ENCODE data around the gene ATP10B.

ATP10B gene

DNA sequence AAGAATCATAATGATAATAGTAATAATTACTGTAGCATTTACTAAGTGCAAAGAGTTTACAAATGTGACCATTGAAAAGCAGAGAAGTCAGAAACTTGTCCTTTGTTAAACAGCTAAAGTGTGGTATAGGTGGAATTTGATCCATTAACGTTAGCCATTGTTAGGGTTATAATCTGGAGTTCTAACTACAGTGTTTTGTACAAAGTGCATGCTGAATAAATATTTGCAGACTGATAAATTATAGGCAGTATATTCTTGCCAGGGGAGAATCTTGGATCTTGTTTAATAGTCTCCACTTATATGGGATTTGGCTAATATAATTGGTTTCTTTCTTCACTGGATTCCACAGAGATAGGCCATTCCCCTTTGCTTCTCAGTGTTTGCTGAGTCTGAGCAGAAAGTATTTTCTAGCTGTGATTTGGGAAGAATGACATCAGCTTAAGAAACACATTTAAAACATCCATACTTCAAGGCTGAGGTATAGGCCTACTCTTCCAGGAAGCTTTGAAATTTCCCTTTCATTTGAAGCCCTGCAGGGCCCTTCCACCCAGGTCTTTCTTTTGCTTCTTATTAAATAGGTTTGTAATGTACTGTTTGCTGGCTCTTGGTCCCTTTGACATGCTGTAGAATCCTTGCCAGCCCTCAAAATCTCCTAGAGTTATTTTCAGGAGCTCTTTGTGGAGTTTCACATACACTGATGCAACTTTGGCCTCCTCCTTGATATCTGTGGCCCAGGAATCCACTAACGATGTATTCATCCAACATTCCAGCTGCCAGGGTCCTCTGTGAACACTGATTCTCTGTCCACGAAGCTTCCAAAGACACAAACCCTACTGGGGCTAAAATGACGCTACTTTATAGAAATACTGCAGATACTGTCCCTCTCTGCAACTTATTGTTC is 51.4 kb downstream of the ATP10B start:
- Histone ChIP-seq H3K9me3 (ENCODE audit: insufficient read depth, low read length) (no peaks in the 10 kb centered on the region), H3K27ac (ENCODE audit: low read depth, low read length) (no peak overlapping the region), H3K79me2 (ENCODE audit: insufficient read depth, low read length) (no peaks in the 10 kb centered on the region), H3K4me2 (ENCODE audit: low read depth, low read length, poor library complexity, severe bottlenecking) (no peak overlapping the region), H3F3A (ENCODE audit: insufficient read depth) (no peaks in the 10 kb centered on the region), H3K9me2 (replicated peaks; ENCODE audit: insufficient read depth, low read length) (no peaks in the 10 kb centered on the region), H3K4me3 (ENCODE audit: insufficient read depth, low read length, poor library complexity, severe bottlenecking) (no peak overlapping the region), H2AFZ (ENCODE audit: low read depth, low read length, severe bottlenecking) (no peak overlapping the region), H4K20me1 (ENCODE audit: low read depth, low read length) (no peaks in the 10 kb centered on the region), H3K36me3 (ENCODE audit: low read length) (no peaks in the 10 kb centered on the region), H3K9ac (ENCODE audit: low read length) (no peak overlapping the region), H3K27me3 (ENCODE audit: low read length) (no peaks in the 10 kb centered on the region)
- TF ChIP-seq, protein P1, sequence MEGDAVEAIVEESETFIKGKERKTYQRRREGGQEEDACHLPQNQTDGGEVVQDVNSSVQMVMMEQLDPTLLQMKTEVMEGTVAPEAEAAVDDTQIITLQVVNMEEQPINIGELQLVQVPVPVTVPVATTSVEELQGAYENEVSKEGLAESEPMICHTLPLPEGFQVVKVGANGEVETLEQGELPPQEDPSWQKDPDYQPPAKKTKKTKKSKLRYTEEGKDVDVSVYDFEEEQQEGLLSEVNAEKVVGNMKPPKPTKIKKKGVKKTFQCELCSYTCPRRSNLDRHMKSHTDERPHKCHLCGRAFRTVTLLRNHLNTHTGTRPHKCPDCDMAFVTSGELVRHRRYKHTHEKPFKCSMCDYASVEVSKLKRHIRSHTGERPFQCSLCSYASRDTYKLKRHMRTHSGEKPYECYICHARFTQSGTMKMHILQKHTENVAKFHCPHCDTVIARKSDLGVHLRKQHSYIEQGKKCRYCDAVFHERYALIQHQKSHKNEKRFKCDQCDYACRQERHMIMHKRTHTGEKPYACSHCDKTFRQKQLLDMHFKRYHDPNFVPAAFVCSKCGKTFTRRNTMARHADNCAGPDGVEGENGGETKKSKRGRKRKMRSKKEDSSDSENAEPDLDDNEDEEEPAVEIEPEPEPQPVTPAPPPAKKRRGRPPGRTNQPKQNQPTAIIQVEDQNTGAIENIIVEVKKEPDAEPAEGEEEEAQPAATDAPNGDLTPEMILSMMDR (IDR thresholded peaks at IDR 0.05; ENCODE audit: insufficient read depth, low read length, poor library complexity, severe bottlenecking), result no peak
- no peak for TF ChIP-seq EZH2phosphoT487 (conservative IDR thresholded peaks at IDR 0.05; ENCODE audit: low read length)

DNA sequence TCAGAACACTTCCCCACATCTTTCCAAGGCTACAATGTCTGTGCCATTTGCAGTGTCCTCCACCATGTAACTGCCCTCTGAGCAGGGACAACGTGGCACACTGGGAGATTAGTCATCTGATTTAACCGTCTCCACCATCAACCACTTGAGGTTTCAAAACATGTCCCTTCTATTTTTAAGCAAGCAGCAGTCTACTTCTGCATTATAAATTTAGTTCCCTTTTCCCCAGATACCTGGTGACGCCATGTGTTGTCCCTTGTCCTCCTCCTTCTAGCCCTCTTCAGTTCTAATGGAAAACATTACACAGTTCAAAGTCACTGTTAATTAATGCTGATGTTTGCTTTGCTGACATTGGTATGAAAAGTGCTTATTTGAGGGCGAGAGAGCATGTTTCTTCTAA is 52.8 kb downstream of the ATP10B start:
- Histone ChIP-seq H3K4me3 (ENCODE audit: insufficient read depth, low read length, poor library complexity, severe bottlenecking) (no peak overlapping the region), H3K36me3 (ENCODE audit: low read length) (no peaks in the 10 kb centered on the region), H3K79me2 (ENCODE audit: insufficient read depth, low read length) (no peaks in the 10 kb centered on the region), H3K9ac (ENCODE audit: low read length) (no peak overlapping the region), H3K9me2 (replicated peaks; ENCODE audit: insufficient read depth, low read length) (no peaks in the 10 kb centered on the region), H3F3A (ENCODE audit: insufficient read depth) (no peaks in the 10 kb centered on the region), H3K4me2 (ENCODE audit: low read depth, low read length, poor library complexity, severe bottlenecking) (no peak overlapping the region), H4K20me1 (ENCODE audit: low read depth, low read length) (no peaks in the 10 kb centered on the region), H3K27ac (ENCODE audit: low read depth, low read length) (no peak overlapping the region), H3K27me3 (ENCODE audit: low read length) (no peaks in the 10 kb centered on the region), H3K9me3 (ENCODE audit: insufficient read depth, low read length) (no peaks in the 10 kb centered on the region), H2AFZ (ENCODE audit: low read depth, low read length, severe bottlenecking) (no peak overlapping the region)
- no peak for TF ChIP-seq EZH2phosphoT487 (conservative IDR thresholded peaks at IDR 0.05; ENCODE audit: low read length)
- TF ChIP-seq, protein P1 (IDR thresholded peaks at IDR 0.05; ENCODE audit: insufficient read depth, low read length, poor library complexity, severe bottlenecking), result no peak

DNA sequence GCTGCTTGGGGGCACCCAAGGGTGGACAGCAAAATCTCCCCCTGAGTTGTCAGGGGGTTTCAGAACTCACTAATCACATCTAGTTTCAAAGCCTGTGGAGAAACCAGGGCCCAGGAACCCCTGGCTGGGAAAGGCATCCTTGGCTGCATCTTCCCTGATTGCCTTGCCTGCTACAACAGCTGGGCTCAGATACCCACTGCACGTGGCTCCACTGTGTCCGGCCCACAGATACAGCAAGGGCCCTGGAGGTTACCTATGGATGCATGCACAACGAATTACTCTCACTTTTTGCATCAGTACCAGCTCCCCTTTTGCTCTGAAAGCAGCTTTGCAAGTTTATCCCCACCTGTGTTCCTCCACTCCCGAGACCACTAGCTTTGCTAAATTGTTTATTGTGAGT is 55.0 kb downstream of the ATP10B start:
- Histone ChIP-seq H3K79me2 (ENCODE audit: insufficient read depth, low read length) (no peaks in the 10 kb centered on the region), H3F3A (ENCODE audit: insufficient read depth) (no peaks in the 10 kb centered on the region), H3K27me3 (ENCODE audit: low read length) (no peaks in the 10 kb centered on the region), H3K4me2 (ENCODE audit: low read depth, low read length, poor library complexity, severe bottlenecking) (no peak overlapping the region), H3K9me2 (replicated peaks; ENCODE audit: insufficient read depth, low read length) (no peaks in the 10 kb centered on the region), H3K9me3 (ENCODE audit: insufficient read depth, low read length) (no peaks in the 10 kb centered on the region), H3K36me3 (ENCODE audit: low read length) (no peaks in the 10 kb centered on the region), H3K27ac (ENCODE audit: low read depth, low read length) (no peak overlapping the region), H3K4me3 (ENCODE audit: insufficient read depth, low read length, poor library complexity, severe bottlenecking) (no peak overlapping the region), H3K9ac (ENCODE audit: low read length) (no peak overlapping the region), H4K20me1 (ENCODE audit: low read depth, low read length) (no peaks in the 10 kb centered on the region), H2AFZ (ENCODE audit: low read depth, low read length, severe bottlenecking) (no peak overlapping the region)
- TF ChIP-seq, protein P1 (IDR thresholded peaks at IDR 0.05; ENCODE audit: insufficient read depth, low read length, poor library complexity, severe bottlenecking), result no peak
- no peak for TF ChIP-seq EZH2phosphoT487 (conservative IDR thresholded peaks at IDR 0.05; ENCODE audit: low read length)
